DND-41 (cell line): ENCODE measurements around the gene NTN5.
A peak's percentile ranks its signal among the peaks of the same experiment; 100 is the strongest.

ENCODE experiments used
- ATAC-seq: fragments of 200-7000 bp; cut with Tn5 transposase; 3 replicates; pipeline ENCODE4 v1.9.1; 2021; ENCODE audit warnings: low read depth; ENCODE audit not compliant: insufficient read depth
- DNase-seq: peaks from one replicate; pipeline ENCODE4 v3.0.0-alpha.2; 2020
- H2AFZ ChIP-seq: 2 replicates; pipeline ENCODE4 v1.6.0; 2012; ENCODE audit warnings: low read depth, low read length
- H3K27ac ChIP-seq: 2 replicates; pipeline ENCODE4 v1.5.1; 2012; ENCODE audit warnings: low read length, inconsistent platforms
- H3K27me3 ChIP-seq: fragments of 200-600 bp; sonication (generic); 2 replicates; pipeline ENCODE4 v1.6.0; 2012; ENCODE audit warnings: low read length, mild to moderate bottlenecking, inconsistent platforms; ENCODE audit not compliant: insufficient read depth, poor library complexity
- H3K36me3 ChIP-seq: 2 replicates; pipeline ENCODE4 v1.5.1; 2012; ENCODE audit warnings: low read length, inconsistent platforms; ENCODE audit not compliant: insufficient read depth
- H3K4me1 ChIP-seq: 2 replicates; pipeline ENCODE4 v1.5.1; 2012; ENCODE audit warnings: mild to moderate bottlenecking, low read length; ENCODE audit not compliant: insufficient read depth
- H3K4me2 ChIP-seq: 2 replicates; pipeline ENCODE4 v1.6.0; 2012; ENCODE audit warnings: mild to moderate bottlenecking, moderate library complexity, low read length, inconsistent platforms; ENCODE audit not compliant: insufficient read depth
- H3K4me3 ChIP-seq, 2 experiments: fragments of 200-600 bp in 1 of 2; shearing (Covaris generic) in 1 of 2; 2 replicates each; pipeline ENCODE4 v1.5.1; 2012 to 2016; ENCODE audit warnings: inconsistent platforms in 2 of 2, low read length in 2 of 2, mild to moderate bottlenecking in 2 of 2, low read depth in 1 of 2, moderate library complexity in 1 of 2
- H3K79me2 ChIP-seq: 2 replicates; pipeline ENCODE4 v1.6.0; 2012; ENCODE audit warnings: low read length, inconsistent platforms; ENCODE audit not compliant: insufficient read depth
- H3K9ac ChIP-seq: 2 replicates; pipeline ENCODE4 v1.6.0; 2012; ENCODE audit warnings: low read depth, mild to moderate bottlenecking, inconsistent platforms, low read length, moderate library complexity
- H3K9me3 ChIP-seq: 2 replicates; pipeline ENCODE4 v1.5.1; 2012; ENCODE audit warnings: low read length, moderate library complexity, mild to moderate bottlenecking, inconsistent platforms; ENCODE audit not compliant: insufficient read depth, severe bottlenecking
- H4K20me1 ChIP-seq: 2 replicates; pipeline ENCODE4 v1.6.0; 2012; ENCODE audit warnings: low read length; ENCODE audit not compliant: insufficient read depth
- EZH2 ChIP-seq: IDR thresholded peaks from 3 replicates; pipeline ENCODE4 v1.6.1; 2012; ENCODE audit warnings: borderline replicate concordance, low read depth, mild to moderate bottlenecking, moderate library complexity, low read length, inconsistent platforms; ENCODE audit not compliant: severe bottlenecking
- TF ChIP-seq, protein P1 (sequence below): IDR thresholded peaks from 2 replicates; pipeline ENCODE4 v1.5.1; 2012; ENCODE audit warnings: borderline replicate concordance, low read length, moderate library complexity, mild to moderate bottlenecking; ENCODE audit not compliant: poor library complexity, severe bottlenecking; ENCODE audit errors: extremely low read depth

NTN5 gene

GRCh38 chr19:48614436-48615230 is 58.2 kb downstream of the NTN5 start, which contains the start of gene FAM83E:
FAM83E (minus strand) TSS chr19:48615076; CDS start chr19:48613372, 1,704 bp downstream.
- Histone ChIP-seq H3K4me2 (no peak within 1 kb of the TSS), H3K27ac (no peak within 1 kb of the TSS), H3K4me3 (no peak within 1 kb of the TSS), H4K20me1 (peaks cover 50% of the 10 kb centered on the region), H2AFZ (no peak within 1 kb of the TSS), H3K9ac (no peak within 1 kb of the TSS), H3K9me3 (no peaks in the 10 kb centered on the region), H3K27me3 (no peaks in the 10 kb centered on the region), H3K36me3 (peaks cover 41% of the 10 kb centered on the region), H3K79me2 (peaks cover 39% of the 10 kb centered on the region), H3K4me1 (peaks cover 24% of the 10 kb centered on the region)
- TF ChIP-seq, protein P1, sequence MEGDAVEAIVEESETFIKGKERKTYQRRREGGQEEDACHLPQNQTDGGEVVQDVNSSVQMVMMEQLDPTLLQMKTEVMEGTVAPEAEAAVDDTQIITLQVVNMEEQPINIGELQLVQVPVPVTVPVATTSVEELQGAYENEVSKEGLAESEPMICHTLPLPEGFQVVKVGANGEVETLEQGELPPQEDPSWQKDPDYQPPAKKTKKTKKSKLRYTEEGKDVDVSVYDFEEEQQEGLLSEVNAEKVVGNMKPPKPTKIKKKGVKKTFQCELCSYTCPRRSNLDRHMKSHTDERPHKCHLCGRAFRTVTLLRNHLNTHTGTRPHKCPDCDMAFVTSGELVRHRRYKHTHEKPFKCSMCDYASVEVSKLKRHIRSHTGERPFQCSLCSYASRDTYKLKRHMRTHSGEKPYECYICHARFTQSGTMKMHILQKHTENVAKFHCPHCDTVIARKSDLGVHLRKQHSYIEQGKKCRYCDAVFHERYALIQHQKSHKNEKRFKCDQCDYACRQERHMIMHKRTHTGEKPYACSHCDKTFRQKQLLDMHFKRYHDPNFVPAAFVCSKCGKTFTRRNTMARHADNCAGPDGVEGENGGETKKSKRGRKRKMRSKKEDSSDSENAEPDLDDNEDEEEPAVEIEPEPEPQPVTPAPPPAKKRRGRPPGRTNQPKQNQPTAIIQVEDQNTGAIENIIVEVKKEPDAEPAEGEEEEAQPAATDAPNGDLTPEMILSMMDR = no peak
- no peak for TF ChIP-seq EZH2
- DNase-seq (no peak), ATAC-seq (no peak)

DNA sequence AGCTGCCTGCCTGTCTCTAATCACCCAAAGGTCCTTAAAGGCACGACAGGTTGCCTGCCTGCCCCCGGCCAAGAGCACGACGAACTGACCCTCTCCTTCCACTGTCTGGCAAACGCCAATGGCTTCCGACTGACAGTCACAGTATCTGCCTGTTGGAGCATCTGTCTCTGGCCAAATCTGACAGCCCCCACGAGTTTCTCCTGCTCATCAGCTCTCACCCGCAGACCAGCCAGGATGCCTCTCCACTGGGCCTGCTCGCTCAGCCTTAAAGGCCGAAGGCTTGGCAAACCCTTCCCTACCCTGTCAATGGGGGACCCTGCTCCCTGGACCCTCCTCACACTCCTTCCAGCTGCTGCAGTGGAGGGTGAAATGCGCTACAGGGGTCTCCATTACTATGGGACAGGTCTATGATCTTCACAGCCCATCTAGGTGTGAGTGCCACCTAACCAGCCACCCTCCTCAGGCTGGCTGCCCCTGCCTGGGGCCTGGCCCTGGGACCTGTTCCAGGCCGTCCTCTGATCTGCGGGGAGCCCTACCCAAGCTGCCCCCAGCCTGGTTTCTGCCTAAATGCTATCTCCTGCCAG is 58.9 kb downstream of the NTN5 start:
- Histone ChIP-seq H2AFZ (no peak overlapping the region), H3K27ac (no peak overlapping the region), H3K4me1 (peaks cover 22% of the 10 kb centered on the region), H4K20me1 (peaks cover 50% of the 10 kb centered on the region), H3K4me2 (no peak overlapping the region), H3K79me2 (peaks cover 36% of the 10 kb centered on the region), H3K36me3 (peaks cover 41% of the 10 kb centered on the region), H3K27me3 (no peaks in the 10 kb centered on the region), H3K4me3 (no peak overlapping the region), H3K9ac (no peak overlapping the region), H3K9me3 (no peaks in the 10 kb centered on the region)
- ATAC-seq = peak; percentile 10
- TF ChIP-seq, protein P1 = no peak
- TF ChIP-seq EZH2 = no peak
- DNase-seq = no peak

- no peaks in the 10 kb centered on the region for H3K9me3 ChIP-seq
- TF ChIP-seq, protein P1 = no peak
- no peak for TF ChIP-seq EZH2
- peaks cover 46% of the 10 kb centered on the region for H4K20me1 ChIP-seq
- peaks cover 34% of the 10 kb centered on the region for H3K36me3 ChIP-seq
- H3K4me2 ChIP-seq = no peak overlapping the region
- no peak overlapping the region for H2AFZ ChIP-seq
- peaks cover 29% of the 10 kb centered on the region for H3K79me2 ChIP-seq
- ATAC-seq (no peak), DNase-seq (no peak)
- H3K9ac ChIP-seq = no peak overlapping the region
- peaks cover 20% of the 10 kb centered on the region for H3K4me1 ChIP-seq
- no peak overlapping the region for H3K4me3 ChIP-seq
- H3K27me3 ChIP-seq = no peaks in the 10 kb centered on the region
- no peak overlapping the region for H3K27ac ChIP-seq
Measured at GRCh38 chr19:48613024-48613851, 59.6 kb downstream of the NTN5 start.
